ENCODE results near the gene TCF3. TPM values are rescaled to one million over a fixed set of nuclear protein-coding genes. Genes with fewer than 3 reads are reported as not detected.

The TCF3 gene
- total and polyA plus RNA-seq, 2 experiments from 2014 or later, result 76.7 to 125 TPM

DNA sequence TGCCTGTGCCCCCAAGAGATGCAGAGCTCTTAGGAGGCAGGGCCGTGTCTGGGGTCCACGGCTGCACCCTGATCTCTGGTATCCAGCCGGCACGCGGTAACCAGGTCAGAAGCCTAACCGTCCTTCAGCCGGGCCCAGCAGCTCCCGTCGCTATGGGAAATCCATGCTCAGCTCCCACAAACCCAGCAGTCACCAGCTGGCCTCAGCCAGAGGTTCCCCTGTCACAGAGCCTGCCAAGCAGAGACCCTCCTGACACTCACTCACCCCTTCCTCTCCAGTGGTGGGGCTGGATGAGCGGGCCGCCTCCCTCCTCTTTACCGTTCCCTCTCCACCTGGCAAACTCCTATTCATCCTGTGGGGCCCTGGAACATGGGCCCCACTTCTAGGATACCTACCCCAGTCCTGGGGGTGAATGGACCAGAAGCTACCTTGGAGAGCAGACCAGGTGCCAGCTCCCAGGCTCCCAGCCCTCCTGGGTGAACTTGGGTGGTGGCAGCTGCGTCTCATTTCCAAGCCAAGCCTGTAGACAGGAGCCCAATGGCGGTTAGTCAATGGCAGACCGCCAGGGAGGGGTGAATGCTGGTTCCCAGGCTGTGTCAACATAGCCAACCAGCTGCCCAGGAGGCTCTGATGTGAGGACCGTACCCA lies 21.4 kb upstream of the TCF3 start:
- no peaks in the 10 kb centered on the region for H3K36me3 ChIP-seq (replicated peaks; ENCODE audit: insufficient read depth, low read depth)
- DNase-seq (ENCODE audit: low spot score), result no peak
- no peaks in the 10 kb centered on the region for H3K9me2 ChIP-seq (replicated peaks; ENCODE audit: insufficient read depth)
- no peak overlapping the region for H2AFZ ChIP-seq
- no peak overlapping the region for H3K4me3 ChIP-seq
- TF ChIP-seq, protein P1, sequence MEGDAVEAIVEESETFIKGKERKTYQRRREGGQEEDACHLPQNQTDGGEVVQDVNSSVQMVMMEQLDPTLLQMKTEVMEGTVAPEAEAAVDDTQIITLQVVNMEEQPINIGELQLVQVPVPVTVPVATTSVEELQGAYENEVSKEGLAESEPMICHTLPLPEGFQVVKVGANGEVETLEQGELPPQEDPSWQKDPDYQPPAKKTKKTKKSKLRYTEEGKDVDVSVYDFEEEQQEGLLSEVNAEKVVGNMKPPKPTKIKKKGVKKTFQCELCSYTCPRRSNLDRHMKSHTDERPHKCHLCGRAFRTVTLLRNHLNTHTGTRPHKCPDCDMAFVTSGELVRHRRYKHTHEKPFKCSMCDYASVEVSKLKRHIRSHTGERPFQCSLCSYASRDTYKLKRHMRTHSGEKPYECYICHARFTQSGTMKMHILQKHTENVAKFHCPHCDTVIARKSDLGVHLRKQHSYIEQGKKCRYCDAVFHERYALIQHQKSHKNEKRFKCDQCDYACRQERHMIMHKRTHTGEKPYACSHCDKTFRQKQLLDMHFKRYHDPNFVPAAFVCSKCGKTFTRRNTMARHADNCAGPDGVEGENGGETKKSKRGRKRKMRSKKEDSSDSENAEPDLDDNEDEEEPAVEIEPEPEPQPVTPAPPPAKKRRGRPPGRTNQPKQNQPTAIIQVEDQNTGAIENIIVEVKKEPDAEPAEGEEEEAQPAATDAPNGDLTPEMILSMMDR (IDR thresholded peaks at IDR 0.05; ENCODE audit: poor library complexity), result no peak
- TF ChIP-seq EZH2 (IDR thresholded peaks at IDR 0.05; ENCODE audit: borderline replicate concordance), result no peak
- no peak for TF ChIP-seq EZH2phosphoT487 (IDR thresholded peaks at IDR 0.05; ENCODE audit: low read depth, severe bottlenecking, unreplicated experiment)
- peaks cover 67% of the 10 kb centered on the region for H3K27me3 ChIP-seq
- H3K27ac ChIP-seq, result no peak overlapping the region
- peaks cover 13% of the 10 kb centered on the region for H3K4me1 ChIP-seq (ENCODE audit: insufficient read depth)
- 77% methylated on average over 15 of the region's 16 CpGs for WGBS (ENCODE audit: low lambda C conversion rate, missing lambda C conversion rate)
- no peaks in the 10 kb centered on the region for H3K9me3 ChIP-seq (ENCODE audit: low read depth)
- no peaks in the 10 kb centered on the region for H3K79me2 ChIP-seq
- H4K20me1 ChIP-seq (ENCODE audit: insufficient read depth, poor library complexity, severe bottlenecking), result no peaks in the 10 kb centered on the region
- H3K4me2 ChIP-seq, result no peak overlapping the region

DNA sequence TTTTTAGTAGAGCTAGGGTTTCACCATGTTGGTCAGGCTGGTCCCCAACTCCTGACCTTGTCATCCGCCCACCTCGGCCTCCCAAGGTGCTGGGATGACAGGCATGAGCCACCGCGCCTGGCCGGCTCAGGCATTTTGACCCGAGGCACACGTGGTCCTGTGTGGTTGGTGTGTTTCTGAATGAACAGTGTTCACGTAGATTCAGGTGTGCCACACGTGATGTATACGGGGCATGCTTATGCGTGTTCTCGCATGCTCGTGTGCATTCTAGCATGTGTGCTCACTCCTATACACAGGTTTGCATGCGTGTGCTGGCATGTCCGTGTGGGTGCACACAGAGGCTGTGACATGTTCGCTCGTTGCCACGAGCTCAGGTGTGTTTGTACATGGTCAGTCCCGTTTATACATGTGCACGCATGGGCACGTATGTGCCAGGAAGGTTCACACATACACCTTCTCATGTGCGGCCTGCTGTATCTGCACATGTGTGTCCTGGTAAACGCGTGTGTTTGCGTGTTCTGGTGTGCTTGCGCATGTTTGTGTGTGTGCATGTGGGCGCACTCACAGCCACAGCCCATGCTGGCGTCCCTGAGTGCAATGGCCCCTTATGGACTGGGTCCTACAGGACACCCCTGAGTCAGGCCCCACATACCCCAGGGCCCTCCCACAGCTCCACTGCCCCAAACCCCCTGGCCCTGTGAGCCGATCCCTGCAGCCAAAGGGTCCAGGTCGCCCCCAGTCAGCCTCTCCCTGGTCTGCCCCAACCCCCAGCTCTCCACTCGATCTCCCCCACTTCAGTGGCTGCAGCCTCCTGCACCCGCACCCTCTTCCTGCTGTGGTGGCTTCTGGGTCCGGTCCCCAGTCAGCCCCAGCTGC lies 20.6 kb upstream of the TCF3 start:
- TF ChIP-seq, protein P1 (IDR thresholded peaks at IDR 0.05; ENCODE audit: poor library complexity), result no peak
- no peak for TF ChIP-seq EZH2phosphoT487 (IDR thresholded peaks at IDR 0.05; ENCODE audit: low read depth, severe bottlenecking, unreplicated experiment)
- no peak for TF ChIP-seq EZH2 (IDR thresholded peaks at IDR 0.05; ENCODE audit: borderline replicate concordance)

DNA sequence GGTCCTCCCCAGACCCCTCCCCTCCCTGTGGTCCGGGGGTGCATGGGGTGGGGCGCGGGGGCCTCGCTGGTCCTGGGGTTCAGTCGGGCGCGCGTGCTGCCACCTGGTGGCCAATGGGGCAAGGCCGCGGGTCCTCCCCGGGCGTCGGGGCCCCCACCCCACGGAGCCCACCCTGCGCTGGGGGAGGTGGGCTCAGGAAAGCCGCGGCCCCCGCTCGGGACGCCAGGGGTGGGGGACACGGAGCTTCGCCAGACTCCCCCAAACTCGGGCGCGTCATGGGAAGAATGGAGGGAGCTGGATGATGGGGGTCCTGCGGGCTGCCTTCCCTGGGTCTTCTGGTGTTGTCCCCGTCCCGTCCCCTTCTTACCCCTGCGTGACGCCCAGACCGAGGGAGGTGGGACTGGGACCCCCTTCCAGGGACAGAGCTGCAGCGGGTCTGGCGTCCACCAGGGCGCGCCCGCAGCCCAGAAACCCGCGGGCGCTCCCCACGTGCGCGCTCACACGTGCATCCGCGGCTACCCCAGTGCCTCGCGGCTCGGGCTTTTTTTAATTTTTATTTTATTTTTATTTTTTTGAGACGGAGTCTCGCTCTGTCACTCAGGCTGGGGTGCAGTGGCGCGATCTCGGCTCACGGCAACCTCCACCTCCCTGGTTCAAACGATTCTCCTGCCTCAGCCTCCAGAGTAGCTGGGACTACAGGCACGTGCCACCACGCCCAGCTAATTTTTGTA lies 19.8 kb upstream of the TCF3 start:
- no peaks in the 10 kb centered on the region for H4K20me1 ChIP-seq (ENCODE audit: insufficient read depth, poor library complexity, severe bottlenecking)
- H3K4me3 ChIP-seq, result peak overlapping the region; percentile 37
- no peaks in the 10 kb centered on the region for H3K36me3 ChIP-seq (replicated peaks; ENCODE audit: insufficient read depth, low read depth)
- H3K27ac ChIP-seq, result no peak overlapping the region
- TF ChIP-seq, protein P1 (IDR thresholded peaks at IDR 0.05; ENCODE audit: poor library complexity), result peak; percentile 86
- TF ChIP-seq EZH2phosphoT487 (IDR thresholded peaks at IDR 0.05; ENCODE audit: low read depth, severe bottlenecking, unreplicated experiment), result no peak
- peak; percentile 43 for TF ChIP-seq EZH2 (IDR thresholded peaks at IDR 0.05; ENCODE audit: borderline replicate concordance)
- peaks cover 64% of the 10 kb centered on the region for H3K27me3 ChIP-seq
- peak; percentile 75 for DNase-seq (ENCODE audit: low spot score)
- peak overlapping the region; percentile 94 for H3K4me2 ChIP-seq
- H3K4me1 ChIP-seq (ENCODE audit: insufficient read depth), result peaks cover 25% of the 10 kb centered on the region
- no peaks in the 10 kb centered on the region for H3K9me3 ChIP-seq (ENCODE audit: low read depth)
- H3K9me2 ChIP-seq (replicated peaks; ENCODE audit: insufficient read depth), result no peaks in the 10 kb centered on the region
- 18% methylated on average over 36 of the region's 57 CpGs for WGBS (ENCODE audit: low lambda C conversion rate, missing lambda C conversion rate)
- H3K79me2 ChIP-seq, result no peaks in the 10 kb centered on the region
- H2AFZ ChIP-seq, result no peak overlapping the region

More for the DNA sequence above, 20.6 kb upstream of the TCF3 start:
- Histone ChIP-seq H3K79me2 (no peaks in the 10 kb centered on the region), H3K4me2 (no peak overlapping the region), H3K4me3 (no peak overlapping the region), H3K36me3 (replicated peaks; ENCODE audit: insufficient read depth, low read depth) (no peaks in the 10 kb centered on the region), H3K9me2 (replicated peaks; ENCODE audit: insufficient read depth) (no peaks in the 10 kb centered on the region), H3K27ac (no peak overlapping the region), H2AFZ (no peak overlapping the region), H3K4me1 (ENCODE audit: insufficient read depth) (peaks cover 19% of the 10 kb centered on the region), H4K20me1 (ENCODE audit: insufficient read depth, poor library complexity, severe bottlenecking) (no peaks in the 10 kb centered on the region), H3K27me3 (peaks cover 68% of the 10 kb centered on the region), H3K9me3 (ENCODE audit: low read depth) (no peaks in the 10 kb centered on the region)
- no peak for DNase-seq (ENCODE audit: low spot score)
- WGBS (ENCODE audit: low lambda C conversion rate, missing lambda C conversion rate), result 90% methylated on average over 31 of the region's 33 CpGs

Data from hepatocyte (in vitro differentiated cells).